MCF 10A (cell line): ENCODE data around the gene SCAPER. TPM values are rescaled to one million over a fixed set of nuclear protein-coding genes. Genes with fewer than 3 reads are reported as not detected.

Experiments used
- BruUV-seq: library from RNA; stranded (reverse); fragments of 400-500 nt; replicated peaks from 2 replicates; lab custom pipeline; 2021; lab: Mats Ljungman, UMichigan
- CTCF ChIA-PET: fragments of 300-600 bp; sonication (Branson Sonifier 250); formaldehyde crosslinking; extraction: SDS; loops from one replicate; lab custom pipeline; 2021; ENCODE audit warnings: antibody characterized with exemption, inconsistent platforms; lab: Yijun Ruan, JAX
- POLR2A ChIA-PET: fragments of 300-600, 350-650 bp; sonication (Branson Sonifier 250); formaldehyde crosslinking; extraction: SDS; loops from one replicate; lab custom pipeline; 2020; ENCODE audit warnings: antibody characterized with exemption, inconsistent platforms; lab: Yijun Ruan, JAX
- DNase-seq: peaks from one replicate; pipeline ENCODE4 v3.0.0-alpha.2; 2018; ENCODE audit not compliant: unreplicated experiment
- H3K27ac Mint-ChIP-seq: one replicate; pipeline ENCODE4 v1.8.0; 2022; ENCODE audit warnings: mild to moderate bottlenecking, low read depth, mixed read lengths; ENCODE audit not compliant: unreplicated experiment
- H3K27me3 Mint-ChIP-seq: one replicate; pipeline ENCODE4 v1.8.0; 2022; ENCODE audit warnings: mixed read lengths; ENCODE audit not compliant: insufficient read depth, unreplicated experiment
- H3K36me3 Mint-ChIP-seq: one replicate; pipeline ENCODE4 v1.8.0; 2022; ENCODE audit warnings: mild to moderate bottlenecking, moderate library complexity, mixed read lengths; ENCODE audit not compliant: insufficient read depth, unreplicated experiment
- H3K4me1 Mint-ChIP-seq: one replicate; pipeline ENCODE4 v1.8.0; 2022; ENCODE audit warnings: mixed read lengths; ENCODE audit not compliant: insufficient read depth, unreplicated experiment
- H3K4me3 Mint-ChIP-seq: one replicate; pipeline ENCODE4 v1.8.0; 2022; ENCODE audit warnings: mild to moderate bottlenecking, moderate library complexity, mixed read lengths; ENCODE audit not compliant: unreplicated experiment
- H3K9me3 Mint-ChIP-seq: one replicate; pipeline ENCODE4 v1.8.0; 2022; ENCODE audit warnings: mixed read lengths; ENCODE audit not compliant: unreplicated experiment
- CTCF ChIP-seq: fragments of 200-600 bp; IDR thresholded peaks from one replicate; pipeline ENCODE4 v1.8.0; 2022; ENCODE audit warnings: antibody characterized with exemption, mild to moderate bottlenecking; ENCODE audit not compliant: unreplicated experiment
- intact Hi-C: fragments of 100-400 bp; cut with micrococcal nuclease; formaldehyde crosslinking; loops from 2 replicates; pipeline ENCODE4 v1.14.1; 2022
- total RNA-seq: library from RNA; stranded (reverse); gene quantifications from 2 replicates; pipeline ENCODE4 v1.2.3, GENCODE V29; 2022

The SCAPER gene
- total RNA-seq, 1 experiment from 2014 or later: 9.5 TPM

GRCh38 chr15:76366714-76367113, 538.4 kb downstream of the SCAPER start:
- H3K4me1 Mint-ChIP-seq: peaks cover 7% of the 10 kb centered on the region
- no TSS peak for BruUV-seq
- CTCF ChIA-PET: no interaction called here

DNA sequence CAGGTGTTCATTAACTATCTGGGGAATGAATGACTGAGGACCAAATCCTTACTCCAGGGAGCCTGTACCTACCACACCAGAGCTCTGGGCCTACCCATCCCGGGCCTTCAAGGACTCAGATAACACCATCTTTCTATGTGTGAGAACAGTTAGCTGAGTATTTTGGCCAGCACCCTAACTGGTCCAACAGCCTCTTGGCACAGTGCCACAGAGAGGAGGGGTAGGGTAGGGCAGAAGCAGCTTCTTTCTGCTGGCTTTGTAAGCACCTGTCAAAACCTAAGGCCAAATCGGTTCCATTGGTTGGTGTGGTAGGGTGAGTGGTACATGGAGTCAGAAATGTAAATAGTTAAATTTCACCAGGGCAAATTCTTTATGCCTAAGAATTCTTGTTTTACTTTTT, 541.9 kb downstream of the SCAPER start:
- ChIA-PET POLR2A (no interaction called here), CTCF (interaction anchor here (0.8 kb wide), 1 partner anchor 8 kb away, joined by 4 read pairs; no protein-coding TSS in a partner anchor)
- H3K36me3 Mint-ChIP-seq: no peaks in the 10 kb centered on the region
- intact Hi-C loops: no loop called here
- H3K4me1 Mint-ChIP-seq: peaks cover 4% of the 10 kb centered on the region
- H3K27ac Mint-ChIP-seq: no peak overlapping the region
- no peaks in the 10 kb centered on the region for H3K9me3 Mint-ChIP-seq
- DNase-seq: no peak
- no peak overlapping the region for H3K4me3 Mint-ChIP-seq
- TF ChIP-seq CTCF: no peak
- no peaks in the 10 kb centered on the region for H3K27me3 Mint-ChIP-seq
- no TSS peak for BruUV-seq

More at GRCh38 chr15:76366714-76367113, 538.4 kb downstream of the SCAPER start:
- no peak overlapping the region for H3K4me3 Mint-ChIP-seq
- no peaks in the 10 kb centered on the region for H3K9me3 Mint-ChIP-seq
- intact Hi-C loops: no loop called here
- H3K36me3 Mint-ChIP-seq: no peaks in the 10 kb centered on the region
- no peaks in the 10 kb centered on the region for H3K27me3 Mint-ChIP-seq
- H3K27ac Mint-ChIP-seq: no peak overlapping the region
- no peak for TF ChIP-seq CTCF
- POLR2A ChIA-PET: no interaction called here
- no peak for DNase-seq

DNA sequence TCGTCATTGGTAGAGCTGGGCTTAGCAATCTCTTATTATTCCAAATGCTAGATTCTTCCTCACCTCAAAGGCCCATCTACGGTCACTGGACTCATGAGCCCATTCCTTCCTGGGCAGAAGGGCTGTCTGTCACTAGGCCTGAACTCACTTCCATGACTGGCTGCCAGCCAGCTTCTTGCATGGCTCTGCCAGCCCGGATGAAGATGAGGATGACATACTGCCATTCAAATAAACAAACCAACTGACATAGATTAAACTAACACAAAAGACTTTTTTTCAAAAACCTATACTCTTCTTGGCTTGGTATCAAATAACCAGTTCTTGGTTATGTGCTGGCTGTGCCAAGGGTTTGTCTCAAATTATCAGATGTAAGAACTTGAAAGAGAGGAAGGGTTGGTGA, 544.7 kb downstream of the SCAPER start:
- DNase-seq: no peak
- CTCF ChIA-PET: interaction anchor here (0.5 kb wide), 1 partner anchor 431 kb away, joined by 3 read pairs; no protein-coding TSS in a partner anchor
- H3K4me1 Mint-ChIP-seq: no peaks in the 10 kb centered on the region
- no peak overlapping the region for H3K4me3 Mint-ChIP-seq
- H3K9me3 Mint-ChIP-seq: no peaks in the 10 kb centered on the region
- no peak for TF ChIP-seq CTCF
- BruUV-seq: no TSS peak
- intact Hi-C loops: no loop called here
- no peaks in the 10 kb centered on the region for H3K36me3 Mint-ChIP-seq
- no peaks in the 10 kb centered on the region for H3K27me3 Mint-ChIP-seq
- H3K27ac Mint-ChIP-seq: no peak overlapping the region
- POLR2A ChIA-PET: no interaction called here

DNA sequence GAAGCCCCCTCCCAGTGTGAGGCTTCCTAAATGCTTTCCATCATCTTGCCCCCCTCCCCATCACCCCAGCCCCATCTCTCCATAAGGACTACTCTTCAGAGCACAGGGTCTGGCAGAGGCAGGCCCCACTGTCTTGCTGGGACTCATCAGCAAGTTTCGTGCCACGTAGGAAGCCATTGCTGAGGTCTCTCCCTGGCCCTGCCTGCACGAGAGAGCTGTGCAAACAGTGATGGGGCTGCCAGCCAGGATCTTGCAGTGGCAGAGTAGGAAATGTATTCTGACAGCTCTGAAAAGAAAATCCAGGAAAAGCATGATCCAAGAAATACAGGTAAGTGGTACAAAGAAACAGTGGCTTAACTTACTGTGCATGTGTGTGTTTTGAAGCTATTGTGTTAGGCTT, 546.0 kb downstream of the SCAPER start:
- no TSS peak for BruUV-seq
- ChIA-PET POLR2A (interaction anchor here (0.7 kb wide), 1 partner anchor 9 kb away, joined by 3 read pairs; no protein-coding TSS in a partner anchor), CTCF (interaction anchor here (0.6 kb wide), 1 partner anchor 979 kb away, joined by 4 read pairs; no protein-coding TSS in a partner anchor)

More for the DNA sequence above, 546.0 kb downstream of the SCAPER start:
- Mint-ChIP-seq H3K36me3 (no peaks in the 10 kb centered on the region), H3K9me3 (no peaks in the 10 kb centered on the region), H3K4me1 (no peaks in the 10 kb centered on the region), H3K4me3 (no peak overlapping the region), H3K27me3 (no peaks in the 10 kb centered on the region), H3K27ac (no peak overlapping the region)
- DNase-seq: no peak
- intact Hi-C loops: no loop called here
- TF ChIP-seq CTCF: no peak
